HEK293 (cell line): ENCODE data around the gene RPS27.

Source experiments
- IKZF3 ChIP-seq: fragments of 450-650 bp; IDR thresholded peaks from 2 replicates; pipeline ENCODE4 v1.5.0; 2018; ENCODE audit warnings: missing biosample characterization, mild to moderate bottlenecking, missing genetic modification characterization, moderate library complexity
- SCRT1 ChIP-seq: fragments of 450-650 bp; formaldehyde crosslinking; IDR thresholded peaks from 2 replicates; pipeline ENCODE4 v1.5.1; 2016; ENCODE audit warnings: missing biosample characterization, missing genetic modification characterization, borderline replicate concordance
- SETDB1 ChIP-seq: IDR thresholded peaks from one replicate; pipeline ENCODE4 v1.6.1; 2017; ENCODE audit warnings: mild to moderate bottlenecking, low read length, moderate library complexity, mixed read lengths; ENCODE audit not compliant: insufficient read length
- ZBTB11 ChIP-seq: fragments of 450-650 bp; formaldehyde crosslinking; conservative IDR thresholded peaks from 2 replicates; pipeline ENCODE4 v1.5.1; 2016; ENCODE audit warnings: low read depth, missing biosample characterization, missing genetic modification characterization
- ZBTB8A ChIP-seq: fragments of 450-650 bp; formaldehyde crosslinking; IDR thresholded peaks from 2 replicates; pipeline ENCODE4 v1.5.1; 2016; ENCODE audit warnings: missing biosample characterization, missing genetic modification characterization
- ZNF146 ChIP-seq: fragments of 450-650 bp; formaldehyde crosslinking; IDR thresholded peaks from 2 replicates; pipeline ENCODE4 v1.5.1; 2016; ENCODE audit warnings: missing biosample characterization, missing genetic modification characterization
- ZNF155 ChIP-seq: fragments of 450-650 bp; formaldehyde crosslinking; IDR thresholded peaks from 2 replicates; pipeline ENCODE4 v1.5.1; 2016; ENCODE audit warnings: missing biosample characterization, missing genetic modification characterization
- ZNF157 ChIP-seq: fragments of 450-650 bp; formaldehyde crosslinking; IDR thresholded peaks from 2 replicates; pipeline ENCODE4 v1.5.1; 2016; ENCODE audit warnings: missing biosample characterization, missing genetic modification characterization
- ZNF169 ChIP-seq: fragments of 450-650 bp; formaldehyde crosslinking; IDR thresholded peaks from 2 replicates; pipeline ENCODE4 v1.5.1; 2016; ENCODE audit warnings: missing biosample characterization, missing genetic modification characterization
- ZNF24 ChIP-seq: fragments of 450-650 bp; formaldehyde crosslinking; IDR thresholded peaks from 2 replicates; pipeline ENCODE4 v1.5.1; 2016; ENCODE audit warnings: missing biosample characterization, missing genetic modification characterization
- ZNF248 ChIP-seq: fragments of 450-650 bp; formaldehyde crosslinking; IDR thresholded peaks from 2 replicates; pipeline ENCODE4 v1.5.1; 2017; ENCODE audit warnings: missing biosample characterization, missing genetic modification characterization
- ZNF292 ChIP-seq: fragments of 450-650 bp; formaldehyde crosslinking; IDR thresholded peaks from 2 replicates; pipeline ENCODE4 v1.5.1; 2016; ENCODE audit warnings: low read depth, missing biosample characterization, missing genetic modification characterization, borderline replicate concordance
- ZNF302 ChIP-seq: fragments of 450-650 bp; formaldehyde crosslinking; IDR thresholded peaks from 2 replicates; pipeline ENCODE4 v1.5.1; 2016; ENCODE audit warnings: missing biosample characterization, missing genetic modification characterization, low read depth
- ZNF335 ChIP-seq: fragments of 450-650 bp; formaldehyde crosslinking; conservative IDR thresholded peaks from 2 replicates; pipeline ENCODE4 v1.5.1; 2016; ENCODE audit warnings: missing biosample characterization, missing genetic modification characterization
- ZNF394 ChIP-seq: fragments of 450-650 bp; formaldehyde crosslinking; IDR thresholded peaks from 2 replicates; pipeline ENCODE4 v1.5.1; 2016; ENCODE audit warnings: missing biosample characterization, missing genetic modification characterization, mild to moderate bottlenecking, moderate library complexity, borderline replicate concordance
- ZNF501 ChIP-seq: fragments of 450-650 bp; formaldehyde crosslinking; IDR thresholded peaks from 2 replicates; pipeline ENCODE4 v1.5.1; 2016; ENCODE audit warnings: missing biosample characterization, missing genetic modification characterization
- ZNF529 ChIP-seq: fragments of 450-650 bp; formaldehyde crosslinking; IDR thresholded peaks from 2 replicates; pipeline ENCODE4 v1.5.1; 2017; ENCODE audit warnings: missing genetic modification characterization, missing biosample characterization; ENCODE audit not compliant: insufficient replicate concordance
- ZNF560 ChIP-seq: fragments of 450-650 bp; formaldehyde crosslinking; IDR thresholded peaks from 2 replicates; pipeline ENCODE4 v1.5.1; 2017; ENCODE audit warnings: missing biosample characterization, missing genetic modification characterization, borderline replicate concordance
- ZNF777 ChIP-seq: fragments of 450-650 bp; formaldehyde crosslinking; IDR thresholded peaks from 2 replicates; pipeline ENCODE4 v1.5.1; 2017; ENCODE audit warnings: missing biosample characterization, missing genetic modification characterization, borderline replicate concordance
- ZNF792 ChIP-seq: fragments of 450-650 bp; formaldehyde crosslinking; IDR thresholded peaks from 2 replicates; pipeline ENCODE4 v1.5.1; 2016; ENCODE audit warnings: missing biosample characterization, missing genetic modification characterization
- ZSCAN23 ChIP-seq: fragments of 450-650 bp; formaldehyde crosslinking; IDR thresholded peaks from 2 replicates; pipeline ENCODE4 v1.5.1; 2016; ENCODE audit warnings: missing biosample characterization, missing genetic modification characterization
- ZSCAN30 ChIP-seq: fragments of 450-650 bp; IDR thresholded peaks from 2 replicates; pipeline ENCODE4 v1.5.1; 2018; ENCODE audit warnings: missing biosample characterization, mild to moderate bottlenecking, missing genetic modification characterization, moderate library complexity
- TF ChIP-seq, protein P1 (sequence below): fragments of 450-650 bp; formaldehyde crosslinking; IDR thresholded peaks from 2 replicates; pipeline ENCODE4 v1.5.1; 2017; ENCODE audit warnings: missing biosample characterization, missing genetic modification characterization
- TF ChIP-seq, protein P2 (sequence below): fragments of 450-650 bp; formaldehyde crosslinking; IDR thresholded peaks from 2 replicates; pipeline ENCODE4 v1.5.1; 2016; ENCODE audit warnings: missing biosample characterization, missing genetic modification characterization
- TF ChIP-seq, protein P3 (sequence below): fragments of 450-650 bp; formaldehyde crosslinking; IDR thresholded peaks from 2 replicates; pipeline ENCODE4 v1.5.1; 2016; ENCODE audit warnings: missing biosample characterization, missing genetic modification characterization
- TF ChIP-seq, protein P4 (sequence below): fragments of 450-650 bp; formaldehyde crosslinking; IDR thresholded peaks from 2 replicates; pipeline ENCODE4 v1.5.1; 2017; ENCODE audit warnings: missing biosample characterization, mild to moderate bottlenecking, missing genetic modification characterization, moderate library complexity
- TF ChIP-seq, protein P5 (sequence below): fragments of 450-650 bp; formaldehyde crosslinking; IDR thresholded peaks from 2 replicates; pipeline ENCODE4 v1.5.1; 2016; ENCODE audit warnings: missing biosample characterization, missing genetic modification characterization

RPS27 gene

GRCh38 chr1:153946622-153947241 is 43.8 kb upstream of the RPS27 start, which contains the start of gene DENND4B (continued):
- TF ChIP-seq, protein P1, sequence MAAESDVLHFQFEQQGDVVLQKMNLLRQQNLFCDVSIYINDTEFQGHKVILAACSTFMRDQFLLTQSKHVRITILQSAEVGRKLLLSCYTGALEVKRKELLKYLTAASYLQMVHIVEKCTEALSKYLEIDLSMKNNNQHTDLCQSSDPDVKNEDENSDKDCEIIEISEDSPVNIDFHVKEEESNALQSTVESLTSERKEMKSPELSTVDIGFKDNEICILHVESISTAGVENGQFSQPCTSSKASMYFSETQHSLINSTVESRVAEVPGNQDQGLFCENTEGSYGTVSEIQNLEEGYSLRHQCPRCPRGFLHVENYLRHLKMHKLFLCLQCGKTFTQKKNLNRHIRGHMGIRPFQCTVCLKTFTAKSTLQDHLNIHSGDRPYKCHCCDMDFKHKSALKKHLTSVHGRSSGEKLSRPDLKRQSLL (tag by site-specific recombination) = no peak
- TF ChIP-seq, protein P2, sequence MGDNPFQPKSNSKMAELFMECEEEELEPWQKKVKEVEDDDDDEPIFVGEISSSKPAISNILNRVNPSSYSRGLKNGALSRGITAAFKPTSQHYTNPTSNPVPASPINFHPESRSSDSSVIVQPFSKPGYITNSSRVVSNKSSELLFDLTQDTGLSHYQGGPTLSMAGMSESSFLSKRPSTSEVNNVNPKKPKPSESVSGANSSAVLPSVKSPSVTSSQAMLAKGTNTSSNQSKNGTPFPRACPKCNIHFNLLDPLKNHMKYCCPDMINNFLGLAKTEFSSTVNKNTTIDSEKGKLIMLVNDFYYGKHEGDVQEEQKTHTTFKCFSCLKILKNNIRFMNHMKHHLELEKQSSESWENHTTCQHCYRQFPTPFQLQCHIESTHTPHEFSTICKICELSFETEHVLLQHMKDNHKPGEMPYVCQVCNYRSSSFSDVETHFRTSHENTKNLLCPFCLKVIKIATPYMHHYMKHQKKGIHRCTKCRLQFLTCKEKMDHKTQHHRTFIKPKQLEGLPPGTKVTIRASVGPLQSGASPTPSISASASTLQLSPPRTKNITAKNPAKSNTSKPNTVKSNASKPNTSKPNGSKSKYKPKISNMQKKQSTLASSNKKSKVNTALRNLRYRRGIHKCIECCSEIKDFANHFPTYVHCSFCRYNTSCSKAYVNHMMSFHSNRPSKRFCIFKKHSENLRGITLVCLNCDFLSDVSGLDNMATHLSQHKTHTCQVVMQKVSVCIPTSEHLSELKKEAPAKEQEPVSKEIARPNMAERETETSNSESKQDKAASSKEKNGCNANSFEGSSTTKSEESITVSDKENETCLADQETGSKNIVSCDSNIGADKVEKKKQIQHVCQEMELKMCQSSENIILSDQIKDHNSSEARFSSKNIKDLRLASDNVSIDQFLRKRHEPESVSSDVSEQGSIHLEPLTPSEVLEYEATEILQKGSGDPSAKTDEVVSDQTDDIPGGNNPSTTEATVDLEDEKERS (tag by site-specific recombination) = no peak
- TF ChIP-seq, protein P3, sequence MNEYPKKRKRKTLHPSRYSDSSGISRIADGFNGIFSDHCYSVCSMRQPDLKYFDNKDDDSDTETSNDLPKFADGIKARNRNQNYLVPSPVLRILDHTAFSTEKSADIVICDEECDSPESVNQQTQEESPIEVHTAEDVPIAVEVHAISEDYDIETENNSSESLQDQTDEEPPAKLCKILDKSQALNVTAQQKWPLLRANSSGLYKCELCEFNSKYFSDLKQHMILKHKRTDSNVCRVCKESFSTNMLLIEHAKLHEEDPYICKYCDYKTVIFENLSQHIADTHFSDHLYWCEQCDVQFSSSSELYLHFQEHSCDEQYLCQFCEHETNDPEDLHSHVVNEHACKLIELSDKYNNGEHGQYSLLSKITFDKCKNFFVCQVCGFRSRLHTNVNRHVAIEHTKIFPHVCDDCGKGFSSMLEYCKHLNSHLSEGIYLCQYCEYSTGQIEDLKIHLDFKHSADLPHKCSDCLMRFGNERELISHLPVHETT (tag by site-specific recombination) = no peak
- TF ChIP-seq, protein P4, sequence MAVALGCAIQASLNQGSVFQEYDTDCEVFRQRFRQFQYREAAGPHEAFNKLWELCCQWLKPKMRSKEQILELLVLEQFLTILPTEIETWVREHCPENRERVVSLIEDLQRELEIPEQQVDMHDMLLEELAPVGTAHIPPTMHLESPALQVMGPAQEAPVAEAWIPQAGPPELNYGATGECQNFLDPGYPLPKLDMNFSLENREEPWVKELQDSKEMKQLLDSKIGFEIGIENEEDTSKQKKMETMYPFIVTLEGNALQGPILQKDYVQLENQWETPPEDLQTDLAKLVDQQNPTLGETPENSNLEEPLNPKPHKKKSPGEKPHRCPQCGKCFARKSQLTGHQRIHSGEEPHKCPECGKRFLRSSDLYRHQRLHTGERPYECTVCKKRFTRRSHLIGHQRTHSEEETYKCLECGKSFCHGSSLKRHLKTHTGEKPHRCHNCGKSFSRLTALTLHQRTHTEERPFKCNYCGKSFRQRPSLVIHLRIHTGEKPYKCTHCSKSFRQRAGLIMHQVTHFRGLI (tag by site-specific recombination) = 0 out of 2 replicates have a peak, but pooled peaks have one; percentile 40
- no peak for TF ChIP-seq ZNF777 (tag by site-specific recombination)
- TF ChIP-seq ZNF792 = no peak
- TF ChIP-seq ZNF146 = no peak
- TF ChIP-seq ZNF302 (tag by site-specific recombination) = no peak
- no peak for TF ChIP-seq ZNF335 (tag by site-specific recombination)
- TF ChIP-seq ZNF292 (tag by site-specific recombination) = no peak
- no peak for TF ChIP-seq IKZF3 (tag by site-specific recombination)
- TF ChIP-seq ZNF529 (tag by site-specific recombination) = no peak
- peak; percentile 57; the same call in 1 of the 2 replicates for TF ChIP-seq ZNF501 (tag by site-specific recombination)
- no peak for TF ChIP-seq ZSCAN23 (tag by site-specific recombination)
- no peak for TF ChIP-seq ZNF157
- TF ChIP-seq, protein P5, sequence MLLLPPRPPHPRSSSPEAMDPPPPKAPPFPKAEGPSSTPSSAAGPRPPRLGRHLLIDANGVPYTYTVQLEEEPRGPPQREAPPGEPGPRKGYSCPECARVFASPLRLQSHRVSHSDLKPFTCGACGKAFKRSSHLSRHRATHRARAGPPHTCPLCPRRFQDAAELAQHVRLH = no peak
- TF ChIP-seq ZBTB8A (tag by site-specific recombination) = no peak
- no peak for TF ChIP-seq ZNF155 (tag by site-specific recombination)
- no peak for TF ChIP-seq SCRT1 (tag by site-specific recombination)
- TF ChIP-seq ZNF169 = no peak
- TF ChIP-seq ZNF560 (tag by site-specific recombination) = no peak
- TF ChIP-seq ZSCAN30 (tag by site-specific recombination) = peak; percentile 89
- TF ChIP-seq SETDB1 = no peak
- 0 out of 2 replicates have a peak, but pooled peaks have one; percentile 17 for TF ChIP-seq ZNF24 (tag by site-specific recombination)
- TF ChIP-seq ZNF394 (tag by site-specific recombination) = no peak; the same call in 1 of the 2 replicates
- TF ChIP-seq ZBTB11 = no peak
- TF ChIP-seq ZNF248 (tag by site-specific recombination) = no peak
